K562 treated with DMSO at 1 percent for 48 hours (cell line): ENCODE data around the gene GOLIM4. TPM values are rescaled to one million over a fixed set of nuclear protein-coding genes. Genes with fewer than 3 reads are reported as not detected.

ENCODE experiments used
- total RNA-seq: library from RNA; unstranded; fragments of 300-600 nt; gene quantifications from 2 replicates; pipeline ENCODE4 v1.2.3, GENCODE V29; 2022; ENCODE audit warnings: low replicate concordance; ENCODE audit errors: extremely low read depth

Gene GOLIM4
- not detected in 2 replicates for total RNA-seq

GRCh38 chr3:168095611-168096209, at the start of gene GOLIM4:
GOLIM4 (minus strand) TSS chr3:168095924; CDS start chr3:168095285, 639 bp downstream.

